Measurements from ENCODE around the gene FGF23.
"Not testable (repeated sequence)": the region's sequence is repeated elsewhere in the genome, so short reads cannot be mapped to it uniquely, and the experiment has no call there.

The FGF23 gene

GRCh38 chr12:4379405-4379804 lies at the start of gene FGF23:
Gene FGF23 (minus strand): TSS chr12:4379712. CDS start chr12:4379582, 130 bp downstream.
- no peak for DNase-seq (ENCODE audit: low read depth)

DNA sequence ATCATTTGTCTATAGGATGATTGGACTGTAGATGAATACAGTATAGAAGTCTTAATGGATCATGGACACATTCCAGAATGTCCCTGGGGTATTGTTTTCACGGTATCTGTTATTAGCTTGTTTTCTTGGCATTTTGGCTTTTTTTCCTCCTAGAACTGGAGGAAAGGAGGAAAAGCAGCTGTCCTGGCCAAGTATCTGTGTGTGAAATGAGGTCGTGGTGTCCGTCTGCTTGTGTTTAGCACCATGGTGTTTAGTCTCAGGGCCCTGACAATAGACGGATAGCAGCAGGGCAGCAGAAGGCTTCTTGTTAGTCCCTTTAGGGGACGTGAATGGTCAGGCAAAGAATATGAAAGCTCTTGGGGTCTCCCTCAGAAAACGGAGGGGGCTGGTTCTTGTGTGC lies 44.9 kb upstream of the FGF23 start:
- no peak for DNase-seq (ENCODE audit: low read depth)

DNA sequence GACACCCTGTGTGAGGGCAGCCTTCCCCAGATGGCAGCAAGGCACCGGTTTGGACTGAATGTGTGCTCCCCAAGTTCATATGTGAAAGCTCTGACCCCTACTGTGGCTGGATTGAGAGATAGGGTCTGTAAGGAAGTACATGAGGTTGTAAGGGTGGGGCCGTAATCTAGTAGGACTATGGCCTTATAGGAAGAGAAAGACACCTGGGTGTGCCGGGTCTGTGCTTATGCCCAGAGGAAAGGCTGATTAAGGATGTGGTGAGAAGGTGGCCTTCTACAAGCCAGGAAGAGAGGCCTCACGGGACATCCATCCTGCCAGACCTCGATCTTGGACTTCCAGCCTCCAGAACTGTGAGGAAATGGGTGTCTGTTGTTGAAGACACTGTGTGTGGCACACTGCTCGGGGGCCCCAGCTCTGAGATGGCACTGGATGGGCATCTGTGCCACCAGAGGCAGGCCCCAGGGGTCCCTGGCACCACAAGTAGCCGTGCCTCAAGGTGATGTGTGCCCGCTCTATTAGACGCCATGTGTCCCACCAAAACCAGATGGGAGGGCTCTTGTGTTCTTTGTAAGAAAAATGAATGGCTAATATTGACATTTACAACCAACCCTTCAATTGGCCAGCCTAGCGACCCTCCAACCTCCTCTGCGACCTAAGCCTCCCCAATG lies 44.1 kb upstream of the FGF23 start:
- DNase-seq (ENCODE audit: low read depth), result no peak

DNA sequence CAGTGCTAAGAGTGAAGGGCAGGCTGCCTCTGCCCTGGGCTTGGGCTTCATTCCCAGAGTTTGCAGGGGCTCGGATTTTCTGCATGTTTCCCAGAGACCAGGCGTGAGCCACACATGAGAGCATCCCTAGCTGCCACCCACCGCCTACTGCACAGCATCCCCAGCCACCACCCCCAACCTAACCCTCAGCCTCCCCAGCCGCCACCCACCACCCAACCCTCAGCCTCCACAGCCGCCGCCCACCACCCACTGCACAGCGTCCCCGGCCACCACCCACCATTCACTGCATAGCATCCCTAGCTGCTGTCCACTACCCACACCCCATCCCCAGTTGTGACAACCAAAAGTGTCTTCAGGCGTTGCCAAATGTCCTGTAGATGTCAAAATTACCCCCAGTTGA lies 43.5 kb upstream of the FGF23 start:
- DNase-seq (ENCODE audit: low read depth), result no peak

GRCh38 chr12:4421590-4422031 lies 42.1 kb upstream of the FGF23 start:
- no peak for DNase-seq (ENCODE audit: low read depth)

- no peak for DNase-seq (ENCODE audit: low read depth)
Measured at GRCh38 chr12:4420138-4420670, 40.7 kb upstream of the FGF23 start.

- no peak for DNase-seq (ENCODE audit: low read depth)
Measured at GRCh38 chr12:4418913-4419312, 39.4 kb upstream of the FGF23 start.

- no peak for DNase-seq (ENCODE audit: low read depth)
Measured at GRCh38 chr12:4417936-4418335, 38.4 kb upstream of the FGF23 start.

GRCh38 chr12:4417455-4417854 lies 37.9 kb upstream of the FGF23 start:
- DNase-seq (ENCODE audit: low read depth), result no peak

DNA sequence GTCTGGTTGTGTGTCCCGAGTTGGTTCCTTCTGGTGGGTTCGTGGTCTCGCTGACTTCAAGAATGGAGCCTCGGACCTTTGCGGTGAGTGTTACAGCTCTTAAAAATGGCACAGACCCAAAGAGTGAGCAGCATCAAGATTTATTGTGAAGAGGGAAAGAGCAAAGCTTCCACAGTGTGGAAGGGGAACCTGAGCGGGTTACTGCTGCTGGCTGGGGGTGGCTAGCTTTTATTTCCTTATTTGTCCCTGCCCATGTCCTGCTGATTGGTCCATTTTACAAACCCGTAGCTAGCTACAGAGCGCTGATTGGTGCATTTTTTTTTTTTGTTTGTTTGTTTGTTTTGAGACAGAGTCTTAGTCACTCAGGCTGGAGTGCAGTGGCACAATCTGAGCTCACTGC lies 36.8 kb upstream of the FGF23 start:
- DNase-seq (ENCODE audit: low read depth), result no peak

DNA sequence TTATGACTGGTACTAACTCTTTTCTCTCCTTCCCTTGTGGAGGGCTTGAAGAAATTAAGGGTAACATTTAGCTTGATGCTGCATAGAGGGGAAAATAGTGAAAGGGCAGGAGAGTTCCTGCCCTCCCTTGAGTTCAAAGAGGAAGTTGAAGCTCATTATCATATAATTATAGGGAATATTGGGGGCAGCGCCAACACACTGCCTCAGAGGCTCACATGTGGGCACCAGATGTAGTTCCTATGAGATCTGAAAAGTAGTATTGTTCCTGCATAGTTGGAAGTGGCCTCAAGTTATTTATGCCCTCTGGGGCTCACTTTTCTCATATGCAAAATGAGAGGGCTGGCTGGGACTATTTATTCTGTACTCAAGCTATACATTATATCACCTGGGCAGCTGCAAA lies 33.0 kb upstream of the FGF23 start:
- DNase-seq (ENCODE audit: low read depth), result no peak

DNA sequence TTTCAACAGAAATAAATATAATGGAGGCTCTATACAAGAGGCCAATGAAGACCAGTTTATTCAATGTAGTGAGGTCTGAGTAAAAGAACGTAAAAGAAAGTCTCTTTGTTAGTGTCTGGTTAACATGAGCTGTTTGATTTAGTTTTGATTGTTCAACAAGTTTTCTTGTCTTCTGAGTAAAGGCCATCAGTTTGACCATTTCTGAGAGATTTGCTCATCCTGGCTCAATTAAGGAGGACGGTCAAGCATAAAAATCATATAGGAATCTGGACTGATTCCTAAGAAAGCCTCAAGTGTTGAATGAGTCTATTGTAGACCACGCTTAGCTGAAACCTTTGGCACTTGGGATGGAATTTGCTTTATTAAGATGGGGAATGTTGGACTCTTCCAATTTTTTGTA lies 32.5 kb upstream of the FGF23 start:
- no peak for DNase-seq (ENCODE audit: low read depth)

DNA sequence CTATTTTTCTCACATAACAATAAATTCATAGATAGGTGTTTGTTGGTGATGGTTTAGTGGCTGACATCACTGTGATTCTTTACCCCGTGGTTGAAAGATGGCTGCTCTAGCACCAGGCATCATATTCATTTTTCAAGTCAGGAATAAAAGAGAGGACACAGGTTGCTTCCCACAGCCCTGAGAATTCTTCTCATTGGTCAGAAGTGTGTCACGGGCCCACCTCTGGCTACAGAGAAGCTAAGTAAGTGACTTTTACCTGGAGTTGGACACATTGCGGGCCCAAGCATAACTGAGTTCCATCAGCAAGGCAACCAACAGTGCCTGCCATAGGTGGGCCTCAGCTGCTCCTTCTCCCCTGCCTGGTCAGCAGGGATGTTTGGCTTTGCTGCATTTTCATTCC lies 27.6 kb upstream of the FGF23 start:
- no peak for DNase-seq (ENCODE audit: low read depth)

DNA sequence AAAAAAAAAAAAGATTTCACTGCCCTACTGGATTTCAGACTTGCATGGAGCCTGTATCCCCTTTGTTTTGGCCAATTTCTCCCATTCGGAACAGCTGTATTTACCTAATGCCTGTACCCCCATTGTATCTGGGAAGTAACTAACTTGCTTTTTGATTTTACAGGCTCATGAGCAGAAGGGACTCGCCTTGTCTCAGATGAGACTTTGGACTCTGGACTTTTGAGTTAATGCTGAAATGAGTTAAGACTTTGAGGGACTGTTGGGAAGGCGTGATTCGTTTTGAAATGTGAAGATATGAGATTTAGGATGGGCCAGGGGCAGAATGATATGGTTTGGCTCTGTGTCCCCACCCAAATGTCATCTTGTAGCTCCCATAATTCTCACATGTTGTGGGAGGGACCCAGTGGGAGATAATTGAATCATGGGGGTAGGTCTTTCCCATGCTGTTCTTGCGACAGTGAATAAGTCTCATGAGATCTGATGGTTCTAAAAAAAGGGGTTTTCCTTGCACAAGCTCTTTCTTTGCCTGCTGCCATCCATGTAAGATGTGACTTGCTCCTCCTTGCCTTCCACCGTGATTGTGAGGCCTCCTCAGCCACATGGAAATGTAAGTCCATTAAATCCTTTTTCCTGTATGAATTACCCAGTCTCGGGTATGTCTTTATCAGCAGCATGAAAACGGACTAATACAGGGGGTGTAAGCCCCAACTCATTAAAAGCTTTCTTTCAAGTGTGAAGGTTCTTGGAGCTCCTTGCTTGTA lies 25.5 kb upstream of the FGF23 start:
- DNase-seq (ENCODE audit: low read depth), result not testable (repeated sequence)

GRCh38 chr12:4402996-4403395 lies 23.5 kb upstream of the FGF23 start:
- DNase-seq (ENCODE audit: low read depth), result no peak

- no peak for DNase-seq (ENCODE audit: low read depth)
Measured at GRCh38 chr12:4401117-4401516, 21.6 kb upstream of the FGF23 start.

GRCh38 chr12:4395818-4396217 lies 16.3 kb upstream of the FGF23 start:
- no peak for DNase-seq (ENCODE audit: low read depth)

- DNase-seq (ENCODE audit: low read depth), result no peak
Measured at GRCh38 chr12:4393211-4393610, 13.7 kb upstream of the FGF23 start.

- no peak for DNase-seq (ENCODE audit: low read depth)
Measured at GRCh38 chr12:4392223-4392742, 12.8 kb upstream of the FGF23 start.

GRCh38 chr12:4388662-4389061 lies 9.2 kb upstream of the FGF23 start:
- DNase-seq (ENCODE audit: low read depth), result no peak

- DNase-seq (ENCODE audit: low read depth), result no peak
Measured at GRCh38 chr12:4388032-4388431, 8.5 kb upstream of the FGF23 start.

DNA sequence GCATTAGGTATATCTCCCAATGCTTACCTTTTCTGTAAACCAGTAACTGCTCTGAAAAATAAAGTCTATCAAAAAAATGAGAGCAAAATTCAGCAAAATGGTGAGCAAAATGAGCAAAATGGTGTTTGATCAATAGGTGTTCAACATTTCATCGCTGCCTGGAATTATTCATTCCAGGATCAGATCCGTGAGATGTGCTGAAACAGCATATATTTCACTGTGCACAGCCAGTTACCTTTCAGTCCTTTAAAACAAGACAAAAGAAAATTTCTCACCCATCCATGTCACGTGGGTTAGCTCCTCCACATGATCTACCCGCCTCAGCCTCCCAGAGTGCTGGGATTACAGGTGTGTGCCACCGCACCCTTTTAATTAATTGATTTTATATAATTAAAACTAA lies 8.1 kb upstream of the FGF23 start:
- DNase-seq (ENCODE audit: low read depth), result no peak

GRCh38 chr12:4386801-4387200 lies 7.3 kb upstream of the FGF23 start:
- DNase-seq (ENCODE audit: low read depth), result no peak
